DMS153 treated with DMSO at 0.1 percent for 48 hours (cell line): ENCODE results near the gene FAM161A.

Experiments
- DNase-seq: peaks from one replicate; lab custom pipeline; 2025; ENCODE audit not compliant: unreplicated experiment; lab: John Stamatoyannopoulos, UW

Gene FAM161A

GRCh38 chr2:61787941-61788563 is 65.8 kb downstream of the FAM161A start:
- no peak for DNase-seq

- DNase-seq: no peak
These were observed 67.0 kb downstream of the FAM161A start for GRCh38 chr2:61786876-61787275.

GRCh38 chr2:61785583-61785982 is 68.3 kb downstream of the FAM161A start:
- DNase-seq: no peak

GRCh38 chr2:61784643-61785042 is 69.2 kb downstream of the FAM161A start:
- DNase-seq: no peak

- no peak for DNase-seq
These were observed 77.8 kb downstream of the FAM161A start for GRCh38 chr2:61775956-61776570.
